ENCODE results near the gene RTL9.

RTL9 gene

GRCh38 chrX:110381216-110381615 is 22.6 kb downstream of the RTL9 start:
- H3K27me3 ChIP-seq (ENCODE audit: insufficient read depth, low read length): peaks cover 3% of the 10 kb centered on the region
- H3K4me3 ChIP-seq (ENCODE audit: low read length): no peak overlapping the region

GRCh38 chrX:110383414-110383813 is 24.8 kb downstream of the RTL9 start:
- H3K4me1 ChIP-seq (ENCODE audit: insufficient read depth, low read length): peaks cover 2% of the 10 kb centered on the region
- H3K27me3 ChIP-seq (ENCODE audit: insufficient read depth, low read length): no peaks in the 10 kb centered on the region
- no peaks in the 10 kb centered on the region for H3K9me3 ChIP-seq (ENCODE audit: low read length)
- H2AFZ ChIP-seq (ENCODE audit: low read depth, low read length): no peak overlapping the region
- H3K4me3 ChIP-seq (ENCODE audit: low read length): no peak overlapping the region
- H3K36me3 ChIP-seq (ENCODE audit: insufficient read depth, low read length): no peaks in the 10 kb centered on the region

More at GRCh38 chrX:110381216-110381615, 22.6 kb downstream of the RTL9 start:
- Histone ChIP-seq H3K9me3 (ENCODE audit: low read length) (no peaks in the 10 kb centered on the region), H2AFZ (ENCODE audit: low read depth, low read length) (no peak overlapping the region), H3K36me3 (ENCODE audit: insufficient read depth, low read length) (no peaks in the 10 kb centered on the region), H3K4me1 (ENCODE audit: insufficient read depth, low read length) (peaks cover 2% of the 10 kb centered on the region)

- H3K27me3 ChIP-seq (ENCODE audit: insufficient read depth, low read length): no peaks in the 10 kb centered on the region
Observed at GRCh38 chrX:110384490-110384889, 25.8 kb downstream of the RTL9 start.

GRCh38 chrX:110389570-110389969 is 30.9 kb downstream of the RTL9 start:
- Histone ChIP-seq H3K27me3 (ENCODE audit: insufficient read depth, low read length) (peaks cover 2% of the 10 kb centered on the region), H3K4me3 (ENCODE audit: low read length) (no peak overlapping the region), H3K4me1 (ENCODE audit: insufficient read depth, low read length) (no peaks in the 10 kb centered on the region), H2AFZ (ENCODE audit: low read depth, low read length) (no peak overlapping the region), H3K36me3 (ENCODE audit: insufficient read depth, low read length) (no peaks in the 10 kb centered on the region), H3K9me3 (ENCODE audit: low read length) (no peaks in the 10 kb centered on the region)

More at GRCh38 chrX:110384490-110384889, 25.8 kb downstream of the RTL9 start:
- H3K36me3 ChIP-seq (ENCODE audit: insufficient read depth, low read length): no peaks in the 10 kb centered on the region
- H3K4me1 ChIP-seq (ENCODE audit: insufficient read depth, low read length): peaks cover 2% of the 10 kb centered on the region
- H3K4me3 ChIP-seq (ENCODE audit: low read length): no peak overlapping the region
- no peaks in the 10 kb centered on the region for H3K9me3 ChIP-seq (ENCODE audit: low read length)
- H2AFZ ChIP-seq (ENCODE audit: low read depth, low read length): no peak overlapping the region

GRCh38 chrX:110391086-110391485 is 32.4 kb downstream of the RTL9 start:
- H2AFZ ChIP-seq (ENCODE audit: low read depth, low read length): no peak overlapping the region
- no peaks in the 10 kb centered on the region for H3K4me1 ChIP-seq (ENCODE audit: insufficient read depth, low read length)
- no peaks in the 10 kb centered on the region for H3K9me3 ChIP-seq (ENCODE audit: low read length)
- no peaks in the 10 kb centered on the region for H3K36me3 ChIP-seq (ENCODE audit: insufficient read depth, low read length)
- peaks cover 2% of the 10 kb centered on the region for H3K27me3 ChIP-seq (ENCODE audit: insufficient read depth, low read length)
- no peak overlapping the region for H3K4me3 ChIP-seq (ENCODE audit: low read length)

GRCh38 chrX:110394651-110395050 is 36.0 kb downstream of the RTL9 start:
- Histone ChIP-seq H3K27me3 (ENCODE audit: insufficient read depth, low read length) (peaks cover 7% of the 10 kb centered on the region), H3K36me3 (ENCODE audit: insufficient read depth, low read length) (no peaks in the 10 kb centered on the region), H3K9me3 (ENCODE audit: low read length) (no peaks in the 10 kb centered on the region), H2AFZ (ENCODE audit: low read depth, low read length) (no peak overlapping the region), H3K4me1 (ENCODE audit: insufficient read depth, low read length) (no peaks in the 10 kb centered on the region), H3K4me3 (ENCODE audit: low read length) (no peak overlapping the region)

- H3K9me3 ChIP-seq (ENCODE audit: low read length): no peaks in the 10 kb centered on the region
- no peaks in the 10 kb centered on the region for H3K4me1 ChIP-seq (ENCODE audit: insufficient read depth, low read length)
- H3K27me3 ChIP-seq (ENCODE audit: insufficient read depth, low read length): peaks cover 7% of the 10 kb centered on the region
- no peaks in the 10 kb centered on the region for H3K36me3 ChIP-seq (ENCODE audit: insufficient read depth, low read length)
- no peak overlapping the region for H3K4me3 ChIP-seq (ENCODE audit: low read length)
- H2AFZ ChIP-seq (ENCODE audit: low read depth, low read length): no peak overlapping the region
Observed at GRCh38 chrX:110395877-110396276, 37.2 kb downstream of the RTL9 start.

GRCh38 chrX:110396735-110397134 is 38.1 kb downstream of the RTL9 start:
- Histone ChIP-seq H2AFZ (ENCODE audit: low read depth, low read length) (no peak overlapping the region), H3K4me3 (ENCODE audit: low read length) (no peak overlapping the region), H3K9me3 (ENCODE audit: low read length) (no peaks in the 10 kb centered on the region)

GRCh38 chrX:110397339-110397738 is 38.7 kb downstream of the RTL9 start:
- H3K27me3 ChIP-seq (ENCODE audit: insufficient read depth, low read length): peaks cover 7% of the 10 kb centered on the region
- H3K36me3 ChIP-seq (ENCODE audit: insufficient read depth, low read length): no peaks in the 10 kb centered on the region
- no peak overlapping the region for H3K4me3 ChIP-seq (ENCODE audit: low read length)
- H2AFZ ChIP-seq (ENCODE audit: low read depth, low read length): no peak overlapping the region
- no peaks in the 10 kb centered on the region for H3K4me1 ChIP-seq (ENCODE audit: insufficient read depth, low read length)
- no peaks in the 10 kb centered on the region for H3K9me3 ChIP-seq (ENCODE audit: low read length)

More at GRCh38 chrX:110396735-110397134, 38.1 kb downstream of the RTL9 start:
- peaks cover 7% of the 10 kb centered on the region for H3K27me3 ChIP-seq (ENCODE audit: insufficient read depth, low read length)
- no peaks in the 10 kb centered on the region for H3K4me1 ChIP-seq (ENCODE audit: insufficient read depth, low read length)
- H3K36me3 ChIP-seq (ENCODE audit: insufficient read depth, low read length): no peaks in the 10 kb centered on the region

- Histone ChIP-seq H2AFZ (ENCODE audit: low read depth, low read length) (no peak overlapping the region), H3K4me1 (ENCODE audit: insufficient read depth, low read length) (no peaks in the 10 kb centered on the region), H3K27me3 (ENCODE audit: insufficient read depth, low read length) (peaks cover 5% of the 10 kb centered on the region), H3K4me3 (ENCODE audit: low read length) (no peak overlapping the region), H3K36me3 (ENCODE audit: insufficient read depth, low read length) (no peaks in the 10 kb centered on the region), H3K9me3 (ENCODE audit: low read length) (no peaks in the 10 kb centered on the region)
Observed at GRCh38 chrX:110397904-110398303, 39.3 kb downstream of the RTL9 start.

GRCh38 chrX:110399497-110399896 is 40.8 kb downstream of the RTL9 start:
- Histone ChIP-seq H3K4me1 (ENCODE audit: insufficient read depth, low read length) (no peaks in the 10 kb centered on the region), H2AFZ (ENCODE audit: low read depth, low read length) (no peak overlapping the region)

GRCh38 chrX:110399966-110400365 is 41.3 kb downstream of the RTL9 start:
- Histone ChIP-seq H3K9me3 (ENCODE audit: low read length) (no peaks in the 10 kb centered on the region), H3K4me3 (ENCODE audit: low read length) (no peak overlapping the region), H2AFZ (ENCODE audit: low read depth, low read length) (no peak overlapping the region), H3K36me3 (ENCODE audit: insufficient read depth, low read length) (no peaks in the 10 kb centered on the region), H3K4me1 (ENCODE audit: insufficient read depth, low read length) (no peaks in the 10 kb centered on the region), H3K27me3 (ENCODE audit: insufficient read depth, low read length) (peaks cover 5% of the 10 kb centered on the region)

More at GRCh38 chrX:110399497-110399896, 40.8 kb downstream of the RTL9 start:
- Histone ChIP-seq H3K9me3 (ENCODE audit: low read length) (no peaks in the 10 kb centered on the region), H3K4me3 (ENCODE audit: low read length) (no peak overlapping the region), H3K27me3 (ENCODE audit: insufficient read depth, low read length) (peaks cover 5% of the 10 kb centered on the region), H3K36me3 (ENCODE audit: insufficient read depth, low read length) (no peaks in the 10 kb centered on the region)

GRCh38 chrX:110401135-110401534 is 42.5 kb downstream of the RTL9 start:
- no peak overlapping the region for H3K4me3 ChIP-seq (ENCODE audit: low read length)
- no peaks in the 10 kb centered on the region for H3K4me1 ChIP-seq (ENCODE audit: insufficient read depth, low read length)
- no peak overlapping the region for H2AFZ ChIP-seq (ENCODE audit: low read depth, low read length)
- H3K27me3 ChIP-seq (ENCODE audit: insufficient read depth, low read length): peaks cover 5% of the 10 kb centered on the region
- H3K36me3 ChIP-seq (ENCODE audit: insufficient read depth, low read length): no peaks in the 10 kb centered on the region
- H3K9me3 ChIP-seq (ENCODE audit: low read length): no peaks in the 10 kb centered on the region

GRCh38 chrX:110402091-110402849 is 43.6 kb downstream of the RTL9 start:
- Histone ChIP-seq H3K36me3 (ENCODE audit: insufficient read depth, low read length) (no peaks in the 10 kb centered on the region), H3K4me1 (ENCODE audit: insufficient read depth, low read length) (no peaks in the 10 kb centered on the region), H2AFZ (ENCODE audit: low read depth, low read length) (no peak overlapping the region), H3K4me3 (ENCODE audit: low read length) (no peak overlapping the region), H3K27me3 (ENCODE audit: insufficient read depth, low read length) (peaks cover 4% of the 10 kb centered on the region), H3K9me3 (ENCODE audit: low read length) (no peaks in the 10 kb centered on the region)

Data from neuron (in vitro differentiated cells).